ENCODE data around the gene SEC16B.

DNA sequence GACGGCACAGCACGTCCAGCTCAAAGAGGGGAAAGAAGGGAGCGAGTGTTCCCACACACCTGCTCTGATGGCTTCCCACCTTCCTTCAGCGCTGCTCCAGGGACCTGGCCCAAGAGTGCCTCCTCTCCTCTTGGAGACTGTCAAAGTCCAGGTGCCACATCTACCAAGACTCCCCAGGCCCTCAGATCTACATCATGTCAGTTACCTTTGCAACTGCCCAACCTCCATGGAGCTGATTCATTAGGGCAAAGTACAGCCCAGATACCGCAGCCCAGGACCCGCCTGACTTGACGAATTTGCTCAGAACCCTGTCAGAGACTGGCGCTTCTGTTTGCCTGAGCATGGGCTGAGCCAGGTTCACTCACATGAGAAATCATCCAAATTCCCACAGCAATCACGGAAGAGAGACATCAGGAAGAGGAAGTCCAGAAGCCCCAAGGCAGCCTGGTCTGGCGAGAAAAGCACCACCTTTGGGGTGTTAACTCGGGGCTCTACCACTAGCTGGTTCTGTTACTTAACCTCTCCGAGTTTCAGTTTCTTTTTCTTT, at the start of gene SEC16B:
- no peak for TF ChIP-seq RFX5 (IDR thresholded peaks at IDR 0.05; ENCODE audit: borderline replicate concordance, low read depth, low read length)
- TF ChIP-seq CTCF (IDR thresholded peaks at IDR 0.05; ENCODE audit: control extremely low read depth in 1 of 3, insufficient read depth in 1 of 3, low read depth in 1 of 3, low read length in 3 of 3): no peak
- TF ChIP-seq TAF1 (IDR thresholded peaks at IDR 0.05; ENCODE audit: low read depth, low read length): no peak

Measured in H1 (cell line).